HFF-Myc (cell line): ENCODE data around the gene B4GALT2.

Experiments used
- DNase-seq: peaks from one replicate; pipeline ENCODE4 v3.0.0-alpha.2; 2011; ENCODE audit warnings: low read depth; ENCODE audit errors: extremely low read depth
- H3K4me3 ChIP-seq: replicated peaks from 2 replicates; pipeline ENCODE4 v1.5.1; 2011; ENCODE audit warnings: low read depth, mild to moderate bottlenecking, control low read depth, low read length
- CTCF ChIP-seq: IDR thresholded peaks from 2 replicates; pipeline ENCODE4 v1.5.1; 2012; ENCODE audit warnings: mild to moderate bottlenecking, low read depth, low read length, control low read depth; ENCODE audit errors: missing control alignments

The B4GALT2 gene

DNA sequence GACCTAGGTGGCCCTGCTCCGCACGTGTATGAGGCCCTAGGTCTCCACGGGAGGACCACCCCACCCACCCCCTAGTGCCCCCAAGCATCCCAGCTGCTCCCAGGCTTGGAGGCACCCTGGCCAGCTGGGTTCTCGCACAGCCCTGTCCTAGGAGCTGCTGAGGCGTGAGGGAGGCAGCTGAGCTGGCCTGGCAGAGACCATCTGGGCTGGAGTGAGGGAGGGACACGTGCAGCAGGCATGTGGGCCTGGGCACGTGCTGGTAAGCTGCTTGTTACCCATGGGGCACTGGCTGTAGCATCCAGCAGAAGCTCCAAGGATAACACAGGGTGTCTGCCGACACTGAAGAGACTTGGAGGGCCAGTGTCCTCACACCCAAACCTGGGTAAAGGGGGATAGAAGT, 42.1 kb downstream of the B4GALT2 start:
- no peak overlapping the region for H3K4me3 ChIP-seq
- TF ChIP-seq CTCF, result no peak
- DNase-seq, result no peak

GRCh38 chr1:44021581-44022321, 42.7 kb downstream of the B4GALT2 start:
- TF ChIP-seq CTCF, result no peak
- no peak overlapping the region for H3K4me3 ChIP-seq
- DNase-seq, result no peak

DNA sequence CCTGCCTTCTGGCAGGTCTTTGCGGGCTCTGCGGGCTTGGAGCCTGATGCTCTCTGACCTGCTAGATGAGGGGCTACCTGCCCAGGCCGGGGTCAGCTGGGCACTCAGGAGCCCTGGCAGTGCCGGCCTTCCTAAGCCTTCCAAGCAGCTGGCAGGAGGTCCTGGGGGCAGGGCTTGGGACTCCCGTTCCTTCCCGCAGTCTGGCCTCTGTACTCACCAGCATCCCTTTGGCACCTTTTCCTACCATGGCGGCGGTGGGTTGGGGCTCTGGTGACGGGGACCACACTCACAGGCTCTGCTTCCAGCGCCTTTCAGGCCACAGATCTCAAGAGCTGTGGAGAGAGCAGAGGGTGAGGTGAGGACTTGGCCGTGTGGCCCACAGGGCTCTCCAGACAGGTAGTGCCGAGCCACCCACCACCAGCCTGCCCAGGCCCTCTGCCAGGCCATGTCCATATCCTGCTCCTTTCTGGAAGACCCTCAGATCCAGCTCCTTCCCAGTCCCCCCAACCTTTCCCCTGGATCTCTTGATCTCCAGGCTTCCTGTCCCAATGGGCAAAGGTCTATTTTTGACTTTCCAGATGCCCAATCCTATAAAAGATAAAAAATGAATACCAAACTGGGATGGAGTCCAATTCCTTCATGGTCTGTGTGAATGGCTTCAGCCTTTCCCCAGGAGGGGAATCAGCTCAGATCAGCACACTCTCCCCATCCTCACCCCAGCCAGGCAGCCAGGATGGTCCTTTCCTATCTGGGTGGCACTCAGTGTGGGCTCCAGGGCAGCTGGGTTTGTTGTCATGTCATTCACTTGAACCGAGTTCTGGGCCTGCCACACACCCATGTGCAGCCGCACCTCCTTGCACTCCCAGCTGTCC, 45.3 kb downstream of the B4GALT2 start:
- TF ChIP-seq CTCF, result no peak
- no peak for DNase-seq
- H3K4me3 ChIP-seq, result no peak overlapping the region

DNA sequence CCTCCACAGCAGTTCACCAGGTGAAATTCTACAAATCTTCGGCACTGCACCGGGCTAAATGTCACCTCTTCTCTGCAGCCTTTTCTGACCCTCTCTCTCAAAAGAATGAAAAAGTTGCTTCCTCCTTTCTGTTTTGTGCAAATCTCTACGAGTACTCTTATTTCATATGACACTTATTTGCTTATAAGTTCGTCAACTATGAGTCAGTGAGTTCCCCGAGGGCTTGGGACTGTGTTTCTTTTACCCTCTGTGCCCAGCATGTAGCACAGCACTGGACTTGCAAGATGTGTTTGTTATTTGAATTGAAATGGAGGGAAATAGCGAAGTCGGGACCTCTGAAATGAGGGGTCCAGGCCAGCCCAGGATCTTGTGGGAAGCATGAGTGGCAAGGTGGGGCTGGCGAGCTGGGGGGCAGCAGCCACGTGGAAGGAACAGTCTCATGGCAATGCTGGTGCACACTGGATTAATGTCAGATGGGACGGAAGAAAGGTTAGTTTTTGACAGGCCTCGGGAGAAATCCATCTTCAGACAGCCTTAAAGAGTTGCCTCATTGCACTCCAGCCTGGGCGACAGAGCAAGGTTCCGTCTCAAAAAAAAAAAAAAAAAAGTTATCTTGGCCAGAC, 46.0 kb downstream of the B4GALT2 start:
- DNase-seq, result no peak
- no peak overlapping the region for H3K4me3 ChIP-seq
- no peak for TF ChIP-seq CTCF

- DNase-seq, result no peak
- TF ChIP-seq CTCF, result no peak
- no peak overlapping the region for H3K4me3 ChIP-seq
Observed at GRCh38 chr1:44025816-44026215, 46.8 kb downstream of the B4GALT2 start.

GRCh38 chr1:44027320-44027719, 48.3 kb downstream of the B4GALT2 start:
- DNase-seq, result no peak
- H3K4me3 ChIP-seq, result no peak overlapping the region
- no peak for TF ChIP-seq CTCF
